GM18868 (cell line): Measurements from ENCODE around the gene ACOT12.

Source experiments
- ATAC-seq: cut with Tn5 transposase; IDR thresholded peaks from one replicate; pipeline ENCODE4 v1.9.1; 2021; ENCODE audit warnings: mild to moderate bottlenecking, moderate library complexity; ENCODE audit not compliant: unreplicated experiment

Gene ACOT12

DNA sequence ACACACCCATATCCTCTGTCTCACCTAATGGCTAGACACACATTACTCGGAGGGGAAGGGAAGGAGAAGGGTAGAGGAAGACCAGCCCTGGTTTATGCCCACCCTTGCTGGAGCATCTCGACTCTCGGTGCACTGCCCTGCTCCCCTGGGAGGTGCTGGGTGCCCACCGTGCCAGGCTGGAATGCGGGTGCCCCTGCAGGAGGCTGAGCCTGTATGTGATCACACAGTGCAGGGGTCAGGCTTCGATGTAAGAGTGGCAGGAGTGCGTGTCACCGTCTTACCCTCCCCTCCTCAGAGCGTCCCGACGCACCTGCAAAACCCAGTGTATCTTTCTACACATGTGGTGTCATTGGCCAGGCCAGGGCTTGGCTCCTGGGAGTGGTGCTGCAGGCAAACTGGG is 7.3 kb upstream of the ACOT12 start:
- no peak for ATAC-seq

DNA sequence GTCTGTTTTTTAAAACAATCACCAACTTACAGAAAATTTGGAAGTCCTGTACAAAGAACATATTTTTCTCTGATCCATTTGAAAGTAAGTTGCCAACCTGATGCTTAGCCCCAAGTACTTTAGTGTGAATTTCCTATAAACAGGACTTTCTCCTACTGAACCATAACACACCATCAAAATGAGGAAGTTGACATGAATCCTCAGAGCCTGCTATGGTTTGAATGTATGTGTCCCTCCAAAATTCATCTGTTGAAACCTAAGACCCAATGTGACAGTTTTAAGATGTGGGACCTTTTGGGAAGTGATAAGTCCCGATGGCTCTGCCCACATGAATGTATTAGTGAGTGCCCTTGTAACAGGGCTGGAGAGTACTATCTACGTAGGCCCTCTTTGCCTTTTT is 6.4 kb upstream of the ACOT12 start:
- no peak for ATAC-seq

DNA sequence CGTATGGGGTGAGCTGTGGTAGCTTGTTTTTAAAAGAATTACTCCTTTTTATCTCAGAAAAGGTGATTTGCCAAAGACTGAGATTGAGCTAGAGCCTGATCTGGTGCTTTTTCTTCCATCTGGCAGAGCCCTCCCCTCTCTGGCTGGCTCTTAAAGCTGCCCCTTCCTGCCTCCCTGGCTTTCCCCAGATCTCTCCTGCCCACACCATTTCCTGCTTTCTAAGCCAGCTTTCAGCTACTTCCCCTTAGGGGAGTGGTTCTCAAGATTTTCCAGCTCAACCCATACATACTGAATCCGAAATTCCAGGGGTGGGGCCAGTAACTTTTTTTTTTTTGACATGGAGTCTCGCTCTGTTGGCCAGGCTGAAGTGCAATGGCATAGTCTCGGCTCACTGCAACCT is 4.8 kb upstream of the ACOT12 start:
- no peak for ATAC-seq

DNA sequence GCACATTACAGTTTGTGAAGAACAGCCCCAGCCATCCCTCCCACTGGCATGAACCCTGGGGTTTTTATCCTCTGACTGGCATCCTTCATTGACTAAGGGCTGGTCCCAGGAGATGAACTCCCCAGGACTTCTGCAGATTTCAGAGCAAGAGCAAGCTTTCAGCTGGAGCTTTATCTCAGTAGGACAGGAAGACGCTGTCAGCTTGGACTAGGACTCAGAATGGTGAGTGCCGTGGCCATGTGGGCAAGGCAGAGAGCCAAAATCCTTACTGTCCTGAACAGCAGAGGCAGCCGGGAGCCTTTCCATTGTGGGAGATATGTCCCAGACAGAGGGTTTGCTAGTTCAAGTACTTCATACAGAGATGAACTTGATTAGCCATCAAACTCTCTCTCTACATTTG is 3.2 kb upstream of the ACOT12 start:
- ATAC-seq: no peak

DNA sequence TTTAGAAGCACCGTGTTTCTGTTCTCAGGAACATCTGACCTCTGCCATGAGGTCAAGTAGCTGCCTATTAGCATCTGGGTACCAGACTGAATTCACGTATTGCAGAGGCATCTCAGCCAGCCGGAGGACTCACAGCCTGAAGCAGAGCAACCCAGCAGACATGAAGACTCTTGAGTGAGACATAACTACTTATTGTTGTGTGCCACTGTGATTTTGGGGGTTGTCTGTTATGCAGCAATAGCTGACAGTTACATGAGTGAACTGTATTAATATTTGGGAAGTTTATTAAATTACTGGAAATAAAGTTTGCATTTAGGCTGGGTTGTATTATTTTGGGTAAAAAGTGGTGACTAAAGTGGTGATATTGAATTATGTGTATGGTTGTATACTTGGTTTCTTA is 1.3 kb upstream of the ACOT12 start:
- no peak for ATAC-seq

DNA sequence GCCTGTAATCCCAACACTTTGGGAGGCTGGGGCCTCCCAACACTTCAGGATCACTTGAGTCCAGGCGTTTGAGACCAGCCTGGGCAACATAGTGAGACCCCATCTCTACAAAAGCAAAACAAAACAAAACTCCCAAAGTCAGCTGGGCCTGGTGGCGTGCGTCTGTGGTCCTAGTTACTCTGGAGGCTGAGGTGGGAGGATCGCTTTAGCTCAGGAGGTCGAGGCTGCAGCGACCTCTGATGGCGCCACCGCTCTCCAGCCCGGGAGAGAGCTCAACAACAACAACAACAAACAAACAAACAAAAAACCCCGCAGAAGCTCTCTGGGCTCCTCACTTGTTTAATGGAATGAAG is 528 bp downstream of the ACOT12 start:
- no peak for ATAC-seq

DNA sequence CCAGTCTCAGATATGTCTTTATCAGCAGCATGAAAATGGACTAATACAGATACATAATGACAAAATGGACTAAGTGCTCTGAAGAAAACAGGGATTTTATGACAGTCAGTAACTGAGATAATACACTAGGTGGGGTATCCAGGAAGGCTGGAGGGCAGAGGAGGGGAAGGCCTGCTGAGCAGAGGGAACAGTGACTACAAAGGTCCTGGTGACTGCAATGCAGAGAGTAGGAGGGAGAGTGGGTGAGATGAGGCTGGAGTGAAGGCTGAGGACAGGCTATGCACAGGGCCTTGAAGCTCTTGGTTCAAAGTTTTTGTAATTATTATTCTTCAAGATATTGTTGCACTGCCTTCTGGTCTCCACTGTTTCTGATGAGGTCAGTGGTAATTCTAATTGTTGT is 4.9 kb downstream of the ACOT12 start:
- ATAC-seq: no peak

DNA sequence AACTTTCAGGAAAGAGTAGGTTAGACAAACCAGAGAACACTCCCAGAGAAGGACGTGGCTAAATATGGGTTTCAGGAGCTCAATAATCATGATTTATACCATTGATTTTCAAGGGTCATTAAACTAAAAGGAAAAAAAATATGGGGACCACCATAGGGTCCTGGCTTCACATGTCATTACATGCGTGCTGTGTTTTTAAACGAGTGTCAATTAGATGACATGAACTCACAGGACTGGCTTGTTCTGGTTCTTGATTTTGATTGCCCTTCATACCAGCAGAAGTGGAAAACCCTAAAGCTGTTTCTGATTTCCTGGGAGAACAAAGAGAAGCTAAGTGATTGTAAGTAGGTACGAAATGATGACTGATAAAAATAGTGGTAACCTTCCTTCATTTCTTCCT is 5.8 kb downstream of the ACOT12 start:
- no peak for ATAC-seq

DNA sequence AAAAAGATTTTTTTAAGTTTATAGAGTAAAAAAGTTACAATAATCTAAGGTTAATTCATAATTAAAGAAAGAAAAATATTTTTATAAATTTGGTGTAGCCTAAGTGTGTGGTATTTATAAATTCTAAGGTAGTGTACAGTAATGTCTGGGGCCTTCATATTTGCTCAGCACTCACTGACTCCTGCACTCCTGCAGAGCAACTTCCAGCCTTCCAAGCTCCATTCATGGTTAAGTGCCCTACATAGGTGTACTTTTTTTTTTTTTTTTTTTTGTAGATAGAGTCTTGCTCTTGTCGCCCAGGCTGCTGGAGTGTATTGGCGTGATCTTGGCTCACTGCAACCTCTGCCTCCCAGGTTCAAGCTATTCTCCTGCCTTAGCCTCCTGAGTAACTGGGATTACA is 10.1 kb downstream of the ACOT12 start:
- ATAC-seq: no peak

DNA sequence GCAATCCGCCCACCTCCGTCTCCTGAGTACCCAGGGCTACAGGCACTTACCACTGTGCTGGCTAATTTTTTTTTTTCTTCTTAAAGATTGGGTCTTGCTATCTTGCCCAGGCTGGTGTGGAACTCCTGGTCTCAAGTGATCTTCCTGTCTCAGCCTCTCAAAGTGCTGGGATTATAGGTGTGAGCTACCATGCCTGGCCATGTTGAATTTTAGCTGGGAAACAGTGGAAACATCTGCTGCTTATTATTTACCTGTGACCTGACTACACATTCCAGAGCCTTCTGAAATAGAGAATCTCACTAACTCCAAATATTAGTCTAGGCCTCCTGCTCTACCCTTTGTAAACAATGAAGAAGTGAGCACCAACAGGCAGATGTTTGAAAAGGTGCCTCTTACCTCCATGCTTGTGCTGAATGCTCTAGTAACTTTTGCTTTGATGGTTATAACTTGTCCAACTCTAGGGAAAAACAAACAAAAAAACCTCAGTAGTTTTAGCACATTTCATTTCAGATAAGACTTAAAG is 22.5 kb downstream of the ACOT12 start:
- no peak for ATAC-seq

DNA sequence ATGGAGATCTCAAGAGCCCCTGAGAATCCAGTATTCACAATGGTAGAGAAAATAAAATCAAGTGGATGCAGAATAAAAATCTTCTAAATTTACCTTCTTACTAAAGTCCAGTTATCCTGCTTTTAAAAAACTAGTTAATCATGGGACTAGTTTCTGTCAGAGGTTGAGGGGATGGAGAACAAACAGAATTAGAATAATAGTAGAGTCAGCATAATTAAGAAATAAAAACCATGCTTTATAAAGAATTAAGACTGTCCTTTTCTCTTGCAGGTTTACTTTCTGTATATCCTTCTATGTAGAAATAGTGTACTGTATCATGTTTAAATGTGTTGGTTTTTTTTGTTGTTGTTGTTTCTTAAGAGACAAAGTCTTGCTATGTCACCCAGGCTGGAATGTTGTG is 23.0 kb downstream of the ACOT12 start:
- no peak for ATAC-seq

DNA sequence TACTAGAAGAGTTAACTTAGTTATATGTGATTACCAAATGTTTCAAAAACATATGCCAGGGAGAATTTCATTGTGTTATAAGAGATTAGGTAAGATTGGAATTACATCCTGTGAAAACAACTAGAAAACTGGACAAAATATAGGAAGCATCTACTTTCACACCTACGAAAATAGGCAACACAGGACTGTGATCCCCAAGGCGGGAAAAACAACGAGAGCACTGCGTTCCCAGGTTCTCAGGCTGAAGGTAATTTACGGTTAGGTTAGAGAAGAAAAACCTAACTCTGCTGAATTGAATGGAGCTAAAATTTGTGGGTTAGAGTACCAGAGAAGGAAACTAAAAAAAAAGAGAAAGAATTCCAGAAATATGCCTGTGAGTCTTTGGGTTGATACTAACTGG is 28.4 kb downstream of the ACOT12 start:
- no peak for ATAC-seq

DNA sequence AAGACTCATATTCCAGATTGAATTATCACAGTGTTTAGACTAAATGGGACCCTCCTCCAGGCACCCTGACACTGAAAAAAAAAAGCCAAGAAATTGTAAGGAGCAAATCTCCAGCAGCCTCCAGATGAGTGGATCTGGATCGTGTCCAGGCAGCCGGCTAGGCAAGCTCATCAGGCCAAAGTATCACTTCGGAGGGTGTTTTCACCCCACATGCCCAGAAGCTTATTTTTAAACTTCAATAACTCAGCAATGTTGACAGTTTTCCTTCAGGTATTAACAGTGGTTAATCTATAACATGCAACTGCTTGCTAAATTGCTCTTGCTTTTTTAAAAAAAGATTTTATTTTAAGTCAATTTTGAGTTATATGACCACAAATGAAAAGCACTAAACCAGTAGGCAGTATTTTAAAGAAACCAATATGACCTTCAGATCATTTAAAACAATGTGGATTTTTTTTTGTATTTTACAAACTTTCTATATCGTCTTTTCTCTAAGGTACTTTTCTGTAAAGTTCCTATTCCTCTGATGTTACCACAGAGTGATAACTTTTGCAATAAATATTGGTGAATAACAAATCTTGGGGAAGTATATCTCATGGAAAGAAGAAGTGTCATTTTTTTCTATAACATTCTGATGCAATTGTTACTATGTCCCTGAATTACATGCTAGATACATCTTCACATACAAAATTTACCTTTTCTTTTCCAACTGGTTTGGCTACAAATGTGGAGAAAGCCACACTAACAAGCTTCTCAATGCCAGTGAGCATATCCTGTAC is 30.7 kb downstream of the ACOT12 start:
- no peak for ATAC-seq

DNA sequence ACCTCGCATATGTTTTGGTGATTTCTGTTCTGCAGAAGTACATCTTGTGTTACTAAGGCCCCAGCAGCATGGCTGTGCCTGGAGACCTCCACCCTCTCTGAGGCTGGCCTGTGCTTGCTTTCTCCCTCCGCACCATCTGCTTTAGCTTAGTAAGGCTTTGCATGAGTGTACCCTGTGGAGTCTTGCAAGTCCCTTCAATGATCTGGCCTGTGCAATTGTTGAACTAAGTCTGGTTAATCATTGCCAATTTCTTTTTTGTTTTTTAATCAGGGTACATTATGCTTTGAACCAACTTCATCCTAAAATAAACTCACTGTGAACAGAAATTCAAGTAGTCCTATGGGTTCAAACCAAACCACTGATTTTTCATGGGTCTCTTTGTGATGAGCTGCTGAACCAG is 32.3 kb downstream of the ACOT12 start:
- ATAC-seq: no peak

DNA sequence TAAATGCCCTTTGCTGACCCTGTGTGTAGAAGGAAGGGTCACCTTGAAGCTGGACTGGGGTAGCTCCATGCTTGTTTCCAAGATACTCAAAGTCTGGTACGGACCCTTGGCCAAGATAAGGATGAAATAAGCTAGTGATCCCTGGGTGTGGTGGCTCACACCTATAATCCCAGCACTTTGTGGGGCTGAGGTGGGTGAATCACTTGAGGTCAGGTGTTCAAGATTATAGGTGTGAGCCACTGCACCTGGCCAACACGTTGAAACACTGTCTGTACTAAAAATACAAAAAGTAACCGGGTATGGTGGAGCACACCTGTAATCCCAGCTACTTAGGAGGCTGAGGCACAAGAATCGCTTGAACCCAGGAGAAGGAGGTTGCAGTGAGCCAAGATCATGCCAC is 33.3 kb downstream of the ACOT12 start:
- no peak for ATAC-seq

DNA sequence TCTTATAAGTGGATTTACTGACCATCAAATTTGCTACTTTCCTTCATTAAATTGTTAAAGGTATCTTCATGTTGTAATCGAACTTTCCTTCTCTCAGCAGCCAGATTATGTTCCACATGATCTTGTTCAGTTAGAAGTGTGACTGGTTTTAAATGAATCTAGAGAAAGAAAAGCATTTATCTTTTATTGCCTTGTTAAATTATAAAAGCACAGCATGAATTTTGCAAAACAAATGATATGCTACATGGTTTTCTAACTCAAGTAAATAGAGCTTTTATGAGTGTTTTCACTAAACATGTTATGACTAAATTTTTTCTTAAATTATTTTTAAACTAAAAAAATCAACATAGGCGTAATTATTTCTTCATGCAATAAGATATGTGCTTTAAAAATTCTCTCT is 34.1 kb downstream of the ACOT12 start:
- no peak for ATAC-seq

DNA sequence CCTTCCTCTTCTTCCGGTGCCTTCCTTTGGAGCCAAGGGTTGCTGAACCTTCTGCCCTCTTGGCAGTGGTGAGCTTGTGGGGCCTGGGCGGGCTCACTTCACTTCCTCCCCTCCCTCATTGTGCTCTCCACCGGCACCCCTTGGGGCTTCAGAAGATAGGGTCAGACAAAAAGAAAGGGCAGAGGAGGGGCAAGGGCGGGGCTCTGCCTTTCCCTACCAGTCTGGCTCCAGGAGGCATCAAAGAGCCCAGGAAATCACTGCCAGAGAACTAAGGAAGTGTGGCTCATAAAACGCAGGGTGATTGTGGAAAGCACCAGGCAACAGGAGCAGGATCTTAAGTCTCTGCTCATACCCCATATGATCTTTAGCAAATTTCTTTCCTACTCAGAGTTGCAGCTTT is 34.8 kb downstream of the ACOT12 start:
- ATAC-seq: no peak

DNA sequence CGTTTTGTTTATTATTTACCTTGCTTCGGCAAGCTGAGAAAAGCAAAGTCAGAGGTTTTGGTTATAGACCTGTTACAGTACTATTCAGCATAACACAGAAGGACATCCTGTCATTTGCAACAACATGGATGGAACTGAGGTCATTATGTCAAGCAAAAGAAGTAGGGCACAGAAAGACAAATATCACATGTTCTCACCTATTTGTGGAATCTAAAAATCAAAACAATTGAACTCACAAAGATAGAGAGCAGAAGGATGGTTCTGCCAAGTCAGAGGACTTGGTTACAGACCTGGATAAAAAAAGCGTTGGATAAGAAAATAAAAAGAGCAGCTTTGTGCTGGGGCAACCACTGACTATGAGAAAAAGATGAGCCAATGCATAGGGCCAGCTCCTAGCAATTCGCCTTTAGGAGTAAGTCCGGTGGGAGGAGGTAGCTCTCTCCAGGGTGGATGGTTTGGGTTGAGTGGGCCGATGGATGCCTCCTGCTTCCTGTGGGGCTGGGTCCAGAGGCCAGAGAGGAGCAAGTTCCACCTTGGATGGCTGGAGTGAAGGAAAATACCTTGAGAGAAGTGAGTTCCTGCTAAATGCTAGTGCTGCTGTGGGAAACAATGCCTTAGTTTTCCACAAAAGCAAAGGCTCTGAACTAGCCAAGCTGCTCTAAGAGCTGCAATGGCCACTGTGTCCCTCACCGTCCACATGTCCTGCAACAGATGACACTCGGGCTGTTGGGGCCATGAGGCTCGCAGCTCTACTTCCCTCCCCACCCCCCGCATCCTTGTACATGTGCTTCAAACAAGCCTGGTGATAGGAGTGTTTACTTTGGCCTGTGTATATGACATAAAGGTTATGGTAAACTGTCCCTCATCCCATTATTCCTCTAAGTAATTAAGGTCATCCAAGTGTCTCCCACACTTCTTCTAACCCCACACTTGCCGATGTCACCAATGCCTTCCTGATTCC is 38.4 kb downstream of the ACOT12 start:
- no peak for ATAC-seq

DNA sequence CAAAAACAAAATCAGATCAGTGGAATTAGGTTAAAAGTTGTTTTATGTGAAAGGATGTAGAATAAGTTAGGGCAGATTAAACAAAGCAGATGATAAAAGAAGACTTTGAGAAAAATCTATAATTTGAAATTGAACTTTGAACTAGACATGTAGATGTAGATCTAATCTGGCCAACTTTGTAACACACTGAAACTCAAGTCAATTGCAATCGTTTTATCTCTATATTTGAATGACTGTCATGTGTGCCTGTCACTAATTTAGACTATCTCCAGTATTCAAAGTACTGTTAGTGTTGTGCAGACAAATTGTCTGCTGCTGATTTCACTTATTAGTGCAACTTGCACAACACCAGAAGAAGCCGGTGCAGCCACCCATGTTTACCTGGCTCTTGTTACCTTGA is 39.8 kb downstream of the ACOT12 start:
- ATAC-seq: no peak

DNA sequence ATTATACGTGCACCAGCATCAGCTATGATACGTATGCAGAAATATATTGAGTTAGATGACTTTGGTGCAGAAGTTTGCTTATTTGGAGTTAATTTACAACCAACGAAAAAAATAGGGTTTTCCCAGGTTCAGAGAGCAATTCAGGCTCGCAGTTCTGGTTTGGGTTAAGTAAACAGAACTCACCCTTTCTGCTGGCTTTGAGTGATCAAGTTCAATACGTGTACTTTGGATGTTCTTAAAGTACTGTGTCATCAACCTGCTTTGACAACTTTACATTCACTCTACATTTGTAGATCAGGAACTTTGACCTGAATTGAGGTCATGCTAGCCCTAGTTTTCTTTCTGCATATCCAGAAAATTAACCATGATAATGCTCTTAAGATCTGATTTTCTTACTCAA is 40.7 kb downstream of the ACOT12 start:
- no peak for ATAC-seq

DNA sequence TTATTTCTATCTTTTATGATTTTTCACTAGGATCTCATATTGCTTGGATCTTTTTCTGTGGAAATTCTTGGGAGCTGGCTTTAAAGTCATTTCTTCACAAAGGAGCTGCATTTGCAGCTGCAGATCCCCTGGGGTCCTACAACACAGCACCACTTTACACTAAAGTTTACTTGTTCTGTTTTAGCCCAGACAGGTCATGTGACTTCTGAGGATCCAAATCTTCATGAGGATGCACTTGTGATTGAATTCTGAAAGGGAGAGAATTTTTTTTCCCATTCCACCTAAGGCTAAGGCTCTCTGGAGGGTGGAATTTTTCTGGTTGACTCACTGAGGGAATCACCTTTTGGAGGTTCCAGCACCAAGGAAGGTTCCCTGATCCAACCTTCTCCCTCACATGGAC is 43.4 kb downstream of the ACOT12 start:
- no peak for ATAC-seq

DNA sequence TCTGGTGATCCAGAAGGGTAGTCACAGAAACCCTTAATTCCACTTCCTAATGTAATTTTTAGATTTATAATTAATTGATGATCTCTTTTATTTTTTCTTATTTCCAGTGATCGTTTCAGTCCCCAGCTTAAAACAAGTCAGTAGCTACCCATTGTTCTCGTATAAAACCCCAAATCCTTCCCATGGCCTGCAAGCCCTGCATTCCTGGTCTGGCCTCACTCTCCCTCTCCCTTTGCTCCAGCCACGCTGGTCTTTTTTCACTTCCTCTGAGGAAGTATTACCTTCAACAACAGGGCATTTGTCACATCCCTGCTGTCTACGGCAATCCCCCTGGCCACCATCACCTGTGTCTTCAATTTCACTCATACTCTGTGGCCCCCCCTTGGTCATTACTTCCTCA is 44.8 kb downstream of the ACOT12 start:
- no peak for ATAC-seq
